NCI-H2171 (cell line): ENCODE data around the gene HIF1A.
"Not testable (repeated sequence)": the region's sequence is repeated elsewhere in the genome, so short reads cannot be mapped to it uniquely, and the experiment has no call there.

ENCODE experiments used
- DNase-seq: peaks from one replicate; lab custom pipeline; 2025; lab: John Stamatoyannopoulos, UW

The HIF1A gene

GRCh38 chr14:61694830-61695694, at the start of gene HIF1A:
Gene HIF1A, plus strand, starts transcription at chr14:61695513. Its CDS starts 292 bp downstream, at chr14:61695805.
- peak; percentile 99 for DNase-seq

DNA sequence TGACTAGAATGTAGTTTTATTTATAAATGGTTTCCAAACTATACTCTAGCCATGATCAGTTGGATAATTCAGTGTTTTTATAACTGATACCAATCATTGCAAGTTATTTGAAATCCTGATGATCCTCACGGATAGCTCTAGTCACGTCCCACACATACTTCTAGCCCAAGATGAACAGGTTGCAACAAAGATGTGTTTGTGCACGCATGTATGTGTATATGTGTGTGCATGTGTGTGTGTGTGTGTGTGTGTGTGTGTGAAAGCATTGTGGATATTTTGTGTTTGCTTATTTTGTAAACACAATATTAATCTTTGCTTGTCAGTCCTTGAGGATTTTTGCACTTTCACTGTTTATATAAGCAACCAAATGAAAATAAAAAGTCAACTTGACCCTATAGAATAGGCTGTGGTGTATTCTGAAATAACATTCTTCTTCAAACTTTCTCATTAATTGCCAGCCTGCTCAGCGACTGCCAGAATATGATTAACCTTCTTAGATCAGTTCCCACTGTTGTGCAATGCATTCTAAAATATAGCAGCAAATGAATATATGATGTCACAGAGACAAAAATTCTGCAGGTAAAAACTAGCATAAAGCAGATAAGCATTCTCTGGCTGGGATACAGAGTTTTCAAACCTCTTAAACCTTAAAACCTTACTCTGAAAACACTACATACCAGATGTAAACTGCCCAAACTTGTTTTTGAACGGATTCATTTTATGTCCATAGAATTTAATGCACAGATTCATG, 48.8 kb upstream of the HIF1A start:
- no peak for DNase-seq

DNA sequence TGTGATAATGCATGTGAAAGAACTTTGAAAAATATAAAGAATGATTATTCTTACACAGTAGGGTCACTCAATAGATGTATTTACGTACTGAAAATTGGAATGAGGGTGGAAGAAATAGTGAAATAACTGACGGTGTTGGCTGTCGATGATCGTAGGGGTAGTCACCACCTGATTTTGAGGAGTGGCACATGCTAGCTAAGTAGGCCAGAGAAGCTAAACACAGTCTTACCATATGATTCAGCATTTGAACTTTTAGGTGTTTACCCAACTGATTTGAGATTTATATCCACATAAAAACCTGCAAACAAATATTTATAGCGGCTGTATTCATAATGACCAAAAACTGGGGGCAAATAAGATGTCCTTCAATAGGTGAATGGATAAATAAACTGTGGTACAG, 47.6 kb upstream of the HIF1A start:
- no peak for DNase-seq

GRCh38 chr14:61648377-61648776, 46.9 kb upstream of the HIF1A start:
- DNase-seq, result no peak

DNA sequence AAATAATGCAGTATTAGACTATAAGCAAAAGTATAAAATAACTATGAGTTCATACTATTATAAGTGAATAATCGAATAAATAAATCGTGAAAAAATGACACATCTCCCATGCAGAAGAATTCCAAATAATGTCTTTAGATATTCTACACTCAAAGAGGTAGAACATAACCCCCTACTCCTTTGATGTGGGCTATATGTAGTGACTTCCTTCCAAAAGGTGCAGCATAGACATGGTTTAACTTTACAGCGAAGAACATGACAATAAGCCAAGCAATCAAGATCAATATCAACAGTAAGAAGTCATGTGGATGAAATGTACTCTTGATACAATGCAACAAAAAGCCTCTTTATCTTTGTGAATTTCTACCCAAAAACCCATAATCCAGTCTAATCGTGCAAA, 46.0 kb upstream of the HIF1A start:
- DNase-seq, result no peak

GRCh38 chr14:61651355-61651754, 44.0 kb upstream of the HIF1A start:
- no peak for DNase-seq

DNA sequence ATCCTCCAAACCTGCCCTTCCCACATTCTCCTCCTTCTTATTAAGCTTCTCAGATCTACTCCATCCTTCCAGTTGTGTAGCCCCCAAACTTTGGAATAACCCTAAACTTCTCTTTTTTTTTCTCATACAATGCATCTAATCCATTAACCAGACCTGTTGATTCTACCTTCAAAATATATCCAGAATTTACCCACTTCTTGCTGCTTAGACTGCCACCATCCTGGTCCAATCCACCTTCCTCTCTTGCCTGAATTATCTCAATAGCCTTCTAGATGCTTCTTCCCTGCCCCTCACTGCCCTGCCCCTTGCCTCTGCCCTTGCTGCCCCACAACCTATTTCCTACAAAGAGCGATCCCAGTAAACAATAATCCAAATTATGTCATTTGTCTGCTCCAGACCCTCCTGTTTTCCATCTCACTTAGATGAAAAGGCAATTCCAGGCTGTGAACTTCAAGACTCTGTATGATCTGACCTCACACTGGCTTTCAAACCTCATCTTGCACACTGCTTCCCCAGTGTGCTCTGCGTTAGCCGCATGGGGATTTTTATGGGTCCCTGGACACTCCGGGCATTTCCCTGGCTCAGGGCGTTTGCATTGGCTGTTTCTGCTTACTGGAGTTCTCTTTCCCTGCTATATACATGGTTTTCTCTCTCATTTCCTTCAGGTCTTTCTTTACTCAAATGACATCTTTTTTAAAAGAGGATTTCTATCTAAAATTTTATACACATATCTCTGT, 42.6 kb upstream of the HIF1A start:
- DNase-seq, result no peak

DNA sequence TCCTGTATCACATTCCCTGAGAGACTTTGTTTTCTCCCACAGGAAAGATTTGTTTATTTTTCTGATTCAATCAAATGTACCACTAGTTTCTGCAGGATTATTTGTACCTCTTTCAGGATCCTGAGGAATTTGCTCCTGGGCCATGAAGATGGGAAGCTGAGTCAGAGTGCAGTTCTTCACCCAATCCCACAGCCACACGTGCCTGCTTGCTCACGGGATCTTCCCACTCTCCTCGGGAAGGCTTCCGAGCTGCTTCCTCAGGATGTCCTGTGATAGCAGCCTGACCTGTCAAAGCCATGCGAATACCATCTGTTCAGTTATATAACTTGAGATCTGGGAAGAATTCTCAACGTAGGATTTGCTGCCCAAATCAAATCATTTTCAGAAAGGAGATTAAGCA, 41.8 kb upstream of the HIF1A start:
- peak; percentile 70 for DNase-seq

- DNase-seq, result no peak
These were observed 41.3 kb upstream of the HIF1A start for GRCh38 chr14:61654026-61654425.

DNA sequence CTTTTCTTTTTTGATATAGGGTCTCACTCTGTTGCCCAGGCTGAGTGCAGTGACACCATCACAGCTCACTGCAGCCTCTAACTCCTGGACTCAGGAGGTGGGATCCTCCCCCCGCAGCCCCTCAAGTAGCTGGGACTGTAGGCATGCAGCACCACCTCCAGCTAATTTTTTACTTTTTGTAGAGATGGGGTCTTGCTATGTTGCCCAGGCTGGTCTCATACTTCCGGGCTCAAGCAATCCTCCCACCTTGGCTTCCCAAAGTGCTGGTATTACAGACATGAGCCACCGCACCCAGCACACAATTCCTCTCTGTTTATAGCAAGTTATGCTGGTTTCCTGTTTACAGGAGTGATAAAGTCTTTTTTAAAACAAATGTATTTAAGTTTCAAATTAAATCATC, 39.5 kb upstream of the HIF1A start:
- DNase-seq, result no peak

- DNase-seq, result no peak
These were observed 39.0 kb upstream of the HIF1A start for GRCh38 chr14:61656341-61656740.

DNA sequence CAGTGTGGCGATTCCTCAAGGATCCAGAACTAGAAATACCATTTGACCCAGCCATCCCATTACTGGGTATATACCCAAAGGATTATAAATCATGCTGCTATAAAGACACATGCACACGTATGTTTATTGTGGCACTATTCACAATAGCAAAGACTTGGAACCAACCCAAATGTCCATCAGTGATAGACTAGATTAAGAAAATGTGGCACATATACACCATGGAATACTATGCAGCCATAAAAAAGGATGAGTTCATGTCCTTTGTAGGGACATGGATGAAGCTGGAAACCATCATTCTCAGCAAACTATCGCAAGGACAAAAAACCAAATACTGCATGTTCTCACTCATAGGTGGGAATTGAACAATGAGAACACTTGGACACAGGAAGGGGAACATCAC, 37.2 kb upstream of the HIF1A start:
- not testable (repeated sequence) for DNase-seq

DNA sequence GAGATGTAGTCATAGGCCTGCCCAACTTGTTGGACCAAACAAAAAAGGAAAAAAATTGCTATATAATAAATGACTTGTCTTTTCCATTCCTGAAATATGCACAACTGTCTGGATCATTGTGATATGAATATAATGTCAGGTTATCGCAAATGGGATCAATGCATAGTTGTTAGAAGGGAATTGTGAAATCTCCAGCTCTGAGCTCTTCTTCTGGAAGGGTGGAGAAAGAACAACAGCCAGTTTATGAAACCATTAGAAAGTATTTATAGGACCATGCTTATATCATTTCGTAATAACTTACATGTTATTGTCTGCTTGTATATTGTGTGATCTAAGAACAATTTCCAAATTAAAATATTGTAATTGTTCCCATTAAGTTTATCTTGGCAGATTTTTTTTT, 35.7 kb upstream of the HIF1A start:
- no peak for DNase-seq

GRCh38 chr14:61661471-61662400, 33.6 kb upstream of the HIF1A start:
- DNase-seq, result no peak

- no peak for DNase-seq
These were observed 32.6 kb upstream of the HIF1A start for GRCh38 chr14:61662437-61663311.

DNA sequence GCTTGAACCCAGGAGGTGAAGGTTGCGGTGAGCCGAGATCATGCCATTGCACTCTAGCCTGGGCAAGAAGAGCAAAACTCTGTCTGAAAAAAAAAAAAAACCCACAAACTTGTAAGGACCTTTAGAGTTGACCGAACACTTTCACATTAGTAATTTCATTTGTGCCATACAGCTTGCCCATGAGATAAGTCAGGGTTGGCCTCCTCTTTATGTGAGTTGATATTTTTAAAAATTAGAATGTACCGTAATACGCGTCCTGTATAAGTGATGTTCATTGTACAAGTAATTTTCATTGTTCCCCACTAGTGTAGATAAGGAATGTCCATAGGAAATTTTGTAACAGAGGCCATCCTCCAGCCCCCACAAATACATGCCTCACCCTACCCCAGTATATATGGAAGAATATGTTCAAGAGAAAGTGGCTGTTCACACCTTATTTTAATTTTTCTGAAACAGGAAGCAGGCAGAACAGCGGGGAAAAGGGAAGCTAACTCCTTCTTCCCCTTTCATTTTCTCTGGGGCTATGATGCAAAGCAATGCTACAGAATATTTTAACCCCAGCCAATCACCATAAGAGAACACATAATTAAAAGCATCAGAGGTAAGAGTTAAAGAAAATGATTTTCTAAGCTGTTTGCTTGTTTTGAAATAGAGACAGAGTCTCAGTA, 31.9 kb upstream of the HIF1A start:
- no peak for DNase-seq

GRCh38 chr14:61668282-61668681, 27.0 kb upstream of the HIF1A start:
- DNase-seq, result no peak

GRCh38 chr14:61670576-61670975, 24.7 kb upstream of the HIF1A start:
- DNase-seq, result no peak

DNA sequence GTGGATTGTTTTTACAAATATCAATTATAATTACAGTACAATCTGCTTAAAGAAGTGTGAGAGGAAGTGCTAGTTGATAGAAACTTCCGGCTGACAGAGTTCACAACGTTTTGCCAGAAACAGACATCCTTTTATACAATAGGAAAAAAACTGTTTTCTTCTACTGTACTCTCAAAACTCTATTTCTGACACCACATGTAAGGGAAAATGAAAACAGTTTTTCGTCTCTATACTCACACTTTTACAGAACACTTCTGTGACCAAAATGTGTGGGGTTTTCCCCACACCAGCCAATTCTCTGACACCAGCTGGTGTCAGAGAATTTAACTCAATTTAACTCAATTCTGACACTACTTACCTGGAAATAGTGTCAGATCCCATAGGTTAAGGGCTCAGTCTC, 24.2 kb upstream of the HIF1A start:
- DNase-seq, result no peak

- no peak for DNase-seq
These were observed 22.5 kb upstream of the HIF1A start for GRCh38 chr14:61672796-61673195.
